Muscle of back (tissue), 11 donors: ENCODE results near the gene PDSS1. TPM values are rescaled to one million over a fixed set of nuclear protein-coding genes. Genes with fewer than 3 reads are reported as not detected.

Experiments used
- DNase-seq, 3 donors: peaks; one replicate each; pipeline versions ENCODE4 v3.0.0 to v3.0.0-alpha.2; 2013
- polyA plus RNA-seq, 10 donors: library from polyadenylated mRNA; unstranded; fragments of 120-200 nt; gene quantifications; one replicate each; pipeline ENCODE4 v1.2.1, GENCODE V29; 2013; ENCODE audit not compliant: insufficient read length in 10 of 10

Gene PDSS1
- polyA plus RNA-seq, 10 donors = 6.8 to 13.0 (median 8.2) TPM

GRCh38 chr10:26697922-26698608 is 564 bp downstream of the PDSS1 start:
- DNase-seq = no peak

- no peak for DNase-seq
Observed at GRCh38 chr10:26698909-26699308, 1.4 kb downstream of the PDSS1 start.

- no peak for DNase-seq
Observed at GRCh38 chr10:26699631-26700030, 2.1 kb downstream of the PDSS1 start.

- no peak for DNase-seq
Observed at GRCh38 chr10:26700884-26701630, 3.6 kb downstream of the PDSS1 start.

GRCh38 chr10:26703096-26703495 is 5.6 kb downstream of the PDSS1 start:
- no peak for DNase-seq

GRCh38 chr10:26703974-26704373 is 6.5 kb downstream of the PDSS1 start:
- no peak for DNase-seq

- DNase-seq = no peak
Observed at GRCh38 chr10:26706206-26706605, 8.7 kb downstream of the PDSS1 start.

- DNase-seq = no peak
Observed at GRCh38 chr10:26706936-26707335, 9.4 kb downstream of the PDSS1 start.

- DNase-seq = no peak
Observed at GRCh38 chr10:26711324-26711723, 13.8 kb downstream of the PDSS1 start.

GRCh38 chr10:26714415-26715136 is 17.1 kb downstream of the PDSS1 start:
- no peak for DNase-seq

- no peak for DNase-seq
Observed at GRCh38 chr10:26715137-26715487, 17.6 kb downstream of the PDSS1 start.

- DNase-seq = no peak
Observed at GRCh38 chr10:26717476-26717875, 20.0 kb downstream of the PDSS1 start.

GRCh38 chr10:26721561-26721960 is 24.1 kb downstream of the PDSS1 start:
- no peak for DNase-seq

GRCh38 chr10:26723016-26723415 is 25.5 kb downstream of the PDSS1 start:
- no peak for DNase-seq

GRCh38 chr10:26725837-26726727 is 28.6 kb downstream of the PDSS1 start:
- DNase-seq = peak; percentile 59 to 82 (median 82)

GRCh38 chr10:26727005-26727404 is 29.5 kb downstream of the PDSS1 start:
- no peak for DNase-seq

GRCh38 chr10:26728957-26729356 is 31.5 kb downstream of the PDSS1 start:
- DNase-seq = no peak

- DNase-seq = no peak
Observed at GRCh38 chr10:26729395-26729794, 31.9 kb downstream of the PDSS1 start.

- DNase-seq = no peak
Observed at GRCh38 chr10:26730552-26730951, 33.1 kb downstream of the PDSS1 start.

GRCh38 chr10:26733750-26734568 is 36.5 kb downstream of the PDSS1 start:
- no peak for DNase-seq

- DNase-seq = no peak
Observed at GRCh38 chr10:26735435-26735834, 37.9 kb downstream of the PDSS1 start.
